Activated naive CD8-positive, alpha-beta T cell treated with anti-CD3 and anti-CD28 coated beads, Interleukin-2, amount 50 U/mL, for 24 hours (primary cell): ENCODE measurements around the gene SUMF1.

Experiments used
- ATAC-seq: fragments of 150-1000 bp; cut with Tn5 transposase; one replicate; pipeline ENCODE4 v1.10.0; 2021
- DNase-seq: peaks from one replicate; pipeline ENCODE4 v3.0.0; 2021
- H3K27ac Mint-ChIP-seq: one replicate; pipeline ENCODE4 v1.8.0; 2021; ENCODE audit warnings: mild to moderate bottlenecking, mixed read lengths
- H3K27me3 Mint-ChIP-seq: one replicate; pipeline ENCODE4 v1.8.0; 2021; ENCODE audit warnings: mixed read lengths
- H3K36me3 Mint-ChIP-seq: one replicate; pipeline ENCODE4 v1.8.0; 2021; ENCODE audit warnings: low read depth, mixed read lengths
- H3K4me1 Mint-ChIP-seq: one replicate; pipeline ENCODE4 v1.8.0; 2021; ENCODE audit warnings: mixed read lengths
- H3K4me3 Mint-ChIP-seq: one replicate; pipeline ENCODE4 v1.8.0; 2021; ENCODE audit warnings: mild to moderate bottlenecking, moderate library complexity, mixed read lengths
- H3K9me3 Mint-ChIP-seq: one replicate; pipeline ENCODE4 v1.8.0; 2021; ENCODE audit warnings: mixed read lengths

Gene SUMF1

DNA sequence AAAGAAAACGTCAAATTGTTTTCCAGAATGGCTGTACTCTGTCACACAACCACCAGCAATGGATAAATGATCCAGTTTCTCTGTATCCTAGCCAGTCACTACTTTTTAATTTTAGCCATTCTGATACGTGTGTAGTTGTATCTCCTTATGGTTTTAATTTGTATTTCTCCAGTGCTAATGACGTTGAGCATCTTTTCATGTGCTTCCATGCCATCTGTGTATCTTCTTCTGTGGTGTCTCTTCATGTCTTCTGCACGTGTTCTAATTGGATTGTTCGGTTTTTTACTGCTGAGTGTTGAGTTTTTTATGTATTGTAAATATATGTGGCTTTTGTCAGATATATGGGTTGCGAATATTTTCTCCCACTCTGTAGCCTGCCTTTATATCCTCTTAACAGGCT lies 81.9 kb downstream of the SUMF1 start:
- H3K27ac Mint-ChIP-seq: no peak overlapping the region
- H3K36me3 Mint-ChIP-seq: peaks cover 22% of the 10 kb centered on the region

DNA sequence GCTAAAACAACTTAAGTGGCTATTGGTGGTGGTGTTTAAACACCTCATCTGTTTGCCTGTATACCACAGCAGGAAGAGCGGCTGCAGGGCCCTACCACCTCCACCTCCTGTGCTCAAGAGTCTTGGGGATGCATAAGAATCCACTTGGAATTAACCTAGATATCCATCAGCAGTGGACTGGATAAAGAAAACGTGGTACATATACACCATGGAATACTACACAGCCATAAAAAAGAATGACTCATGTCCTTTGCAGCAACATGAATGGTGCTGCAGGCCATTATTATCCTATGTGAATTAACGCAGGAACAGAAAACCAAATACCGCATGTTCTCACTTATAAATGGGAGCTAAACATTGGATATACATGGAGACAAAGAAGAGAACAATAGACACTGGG lies 87.1 kb downstream of the SUMF1 start:
- Mint-ChIP-seq H3K4me3 (no peak overlapping the region), H3K36me3 (peaks cover 40% of the 10 kb centered on the region), H3K4me1 (peaks cover 3% of the 10 kb centered on the region), H3K9me3 (peaks cover 9% of the 10 kb centered on the region), H3K27ac (no peak overlapping the region), H3K27me3 (no peaks in the 10 kb centered on the region)
- DNase-seq: no peak
- ATAC-seq: no peak

More for the DNA sequence above, 81.9 kb downstream of the SUMF1 start:
- Mint-ChIP-seq H3K4me1 (peaks cover 47% of the 10 kb centered on the region), H3K4me3 (no peak overlapping the region), H3K9me3 (peaks cover 7% of the 10 kb centered on the region), H3K27me3 (no peaks in the 10 kb centered on the region)
- ATAC-seq: no peak
- no peak for DNase-seq

DNA sequence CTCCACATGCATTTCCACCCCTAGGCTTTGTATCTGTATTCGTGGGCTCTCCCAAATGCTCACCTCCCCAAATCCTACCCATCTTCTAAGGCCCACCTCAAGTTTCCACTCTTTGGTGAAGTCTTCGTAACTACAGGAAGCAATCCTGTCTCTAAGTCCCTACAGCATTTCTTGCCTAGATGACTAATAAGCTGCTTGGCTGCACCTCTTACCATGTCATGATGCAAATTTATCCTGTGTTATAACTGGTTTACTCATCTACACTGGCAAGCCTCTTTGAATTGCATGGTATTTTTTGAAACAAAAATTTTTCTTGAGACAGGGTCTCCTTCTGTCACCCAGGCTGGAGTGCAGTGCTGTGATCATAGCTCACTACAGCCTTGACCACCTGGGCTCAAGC lies 90.6 kb downstream of the SUMF1 start:
- Mint-ChIP-seq H3K27ac (no peak overlapping the region), H3K4me1 (no peaks in the 10 kb centered on the region), H3K27me3 (no peaks in the 10 kb centered on the region), H3K4me3 (no peak overlapping the region), H3K9me3 (peaks cover 20% of the 10 kb centered on the region), H3K36me3 (peaks cover 58% of the 10 kb centered on the region)
- ATAC-seq (peak; percentile 36), DNase-seq (no peak)

DNA sequence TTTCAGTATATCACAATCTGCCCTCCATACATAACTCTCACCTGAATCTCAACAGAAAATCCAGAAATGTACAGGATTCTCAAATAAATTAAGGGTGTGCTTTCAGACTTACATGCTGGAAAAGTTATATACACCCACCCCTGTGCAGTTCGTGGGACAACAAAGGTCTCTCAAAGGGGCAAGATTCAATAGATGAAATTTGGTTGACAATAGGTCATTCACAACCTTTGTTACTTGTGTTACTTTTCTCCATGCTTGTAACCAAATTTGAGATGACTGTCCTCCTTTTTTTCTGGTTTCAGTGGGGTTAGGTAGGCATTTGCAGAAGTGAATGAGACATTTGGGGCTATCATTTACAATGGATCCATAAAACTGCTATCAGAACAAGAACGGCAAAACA lies 91.2 kb downstream of the SUMF1 start:
- ATAC-seq (no peak), DNase-seq (no peak)
- Mint-ChIP-seq H3K36me3 (peaks cover 56% of the 10 kb centered on the region), H3K27ac (no peak overlapping the region), H3K27me3 (no peaks in the 10 kb centered on the region), H3K4me1 (no peaks in the 10 kb centered on the region), H3K4me3 (no peak overlapping the region), H3K9me3 (peaks cover 20% of the 10 kb centered on the region)

DNA sequence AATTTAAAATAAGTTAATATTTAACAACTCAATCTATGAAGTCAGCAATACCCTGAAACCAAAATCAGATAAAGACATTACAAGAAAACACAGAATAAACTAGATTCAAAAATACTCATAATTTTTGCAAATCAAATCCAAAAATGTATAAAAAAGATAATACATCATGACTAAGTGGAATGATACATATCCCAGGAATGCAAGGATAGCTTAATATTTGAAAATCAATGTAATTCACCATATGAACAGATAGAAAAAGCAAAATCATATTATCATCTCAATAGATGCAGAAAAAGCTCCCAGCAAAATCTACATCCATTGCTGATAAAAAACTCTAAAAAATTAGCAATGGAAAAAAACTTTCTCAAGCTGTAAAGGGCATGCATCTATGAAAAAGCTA lies 93.4 kb downstream of the SUMF1 start:
- no peak overlapping the region for H3K4me3 Mint-ChIP-seq
- peaks cover 41% of the 10 kb centered on the region for H3K36me3 Mint-ChIP-seq
- DNase-seq (no peak), ATAC-seq (no peak)
- H3K27ac Mint-ChIP-seq: no peak overlapping the region
- peaks cover 11% of the 10 kb centered on the region for H3K9me3 Mint-ChIP-seq
- no peaks in the 10 kb centered on the region for H3K27me3 Mint-ChIP-seq
- H3K4me1 Mint-ChIP-seq: no peaks in the 10 kb centered on the region

DNA sequence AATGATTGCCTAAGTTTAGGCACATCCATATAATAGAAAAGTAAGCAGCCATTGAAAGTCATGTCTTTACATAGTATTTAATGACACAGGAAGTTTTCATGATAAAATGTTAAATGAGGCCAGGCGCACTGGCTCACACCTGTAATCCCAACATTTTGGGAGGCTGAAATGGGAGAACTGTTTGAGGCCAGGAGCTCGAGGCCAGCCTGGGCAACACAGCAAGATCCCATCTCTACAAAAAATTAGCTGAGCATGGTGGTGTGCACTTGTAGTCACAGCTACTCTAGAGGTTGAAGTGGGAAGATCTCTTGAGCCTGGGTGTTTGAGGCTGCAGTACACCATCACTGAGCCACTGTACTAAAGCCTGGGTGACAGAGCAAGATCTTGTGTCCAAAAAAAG lies 104.5 kb downstream of the SUMF1 start:
- Mint-ChIP-seq H3K27me3 (no peaks in the 10 kb centered on the region), H3K36me3 (peaks cover 2% of the 10 kb centered on the region), H3K27ac (no peak overlapping the region), H3K4me3 (no peak overlapping the region), H3K9me3 (no peaks in the 10 kb centered on the region), H3K4me1 (peaks cover 5% of the 10 kb centered on the region)
- no peak for DNase-seq
- no peak for ATAC-seq

DNA sequence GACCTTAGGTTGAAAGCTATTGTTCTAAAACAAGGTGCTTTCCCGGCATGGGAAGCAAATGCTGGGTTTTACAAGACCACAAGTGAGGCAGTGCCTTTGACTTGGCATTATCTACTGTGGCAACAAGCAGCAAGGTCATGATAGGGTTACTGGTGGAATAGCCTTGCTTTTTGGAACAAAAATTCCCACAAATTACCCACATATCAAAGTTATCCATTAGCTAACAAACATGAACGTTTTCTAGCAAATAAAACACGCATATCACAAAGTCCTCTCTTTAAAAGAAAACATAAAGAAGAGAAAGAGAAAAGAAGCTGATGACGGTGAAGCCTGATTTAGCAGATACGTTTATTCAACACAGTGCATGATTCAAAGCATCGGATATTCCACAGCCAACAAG lies 106.3 kb downstream of the SUMF1 start:
- no peak for DNase-seq
- Mint-ChIP-seq H3K27ac (no peak overlapping the region), H3K36me3 (peaks cover 2% of the 10 kb centered on the region), H3K9me3 (no peaks in the 10 kb centered on the region), H3K27me3 (no peaks in the 10 kb centered on the region), H3K4me3 (no peak overlapping the region), H3K4me1 (peaks cover 5% of the 10 kb centered on the region)
- ATAC-seq: no peak

DNA sequence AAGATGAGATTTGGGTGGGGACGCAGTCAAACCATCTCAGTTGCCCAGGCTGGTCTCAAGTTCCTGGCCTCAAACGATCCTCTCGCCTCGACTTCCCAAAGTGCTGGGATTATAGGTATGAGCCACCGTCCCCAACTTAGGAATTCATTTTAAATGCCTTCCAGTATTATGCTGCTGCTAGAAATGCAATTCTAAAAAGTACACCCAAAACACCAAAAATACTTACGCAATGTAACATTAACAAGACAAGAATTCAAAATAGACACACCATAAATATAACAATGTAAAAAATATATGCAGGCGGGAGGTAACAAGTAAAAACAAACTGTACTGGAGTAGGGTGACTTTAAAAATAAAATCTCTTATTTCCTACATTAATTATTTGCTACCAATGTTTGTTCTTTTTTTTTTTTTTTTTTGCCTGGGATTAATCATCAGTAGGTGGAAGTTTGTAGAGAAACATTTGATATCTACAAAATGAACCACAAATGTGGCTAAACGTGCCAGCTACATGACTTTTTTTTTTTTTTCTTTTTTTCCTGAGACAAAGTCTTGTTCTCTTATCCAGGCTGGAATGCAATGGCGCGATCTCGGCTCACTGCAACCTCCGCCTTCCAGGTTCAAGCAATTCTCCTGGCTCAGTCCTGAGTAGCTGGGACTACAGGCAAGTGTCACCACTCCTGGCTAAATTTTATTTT lies 107.1 kb downstream of the SUMF1 start:
- peaks cover 6% of the 10 kb centered on the region for H3K4me1 Mint-ChIP-seq
- peaks cover 2% of the 10 kb centered on the region for H3K36me3 Mint-ChIP-seq

DNA sequence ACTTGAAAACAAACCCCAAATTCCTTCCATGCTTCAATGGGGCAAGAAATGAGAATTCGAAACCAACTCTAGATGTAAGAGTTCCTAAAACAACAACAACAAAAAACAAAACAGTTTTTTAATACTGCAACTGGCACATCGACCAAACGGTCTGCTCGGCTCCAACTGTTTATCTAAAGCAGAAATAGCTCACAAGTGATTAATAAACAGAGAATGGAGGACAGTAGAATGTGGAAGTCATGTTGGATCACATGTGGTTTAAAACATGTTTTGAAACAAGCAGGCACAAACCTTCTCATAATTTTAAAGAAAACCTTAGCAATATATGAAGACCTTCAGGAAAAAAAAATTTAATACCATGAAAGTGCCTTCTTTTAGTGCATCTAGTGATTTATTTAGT lies 108.8 kb downstream of the SUMF1 start:
- H3K4me1 Mint-ChIP-seq: peaks cover 6% of the 10 kb centered on the region
- H3K9me3 Mint-ChIP-seq: no peaks in the 10 kb centered on the region
- peaks cover 2% of the 10 kb centered on the region for H3K36me3 Mint-ChIP-seq

More for the DNA sequence above, 107.1 kb downstream of the SUMF1 start:
- Mint-ChIP-seq H3K27ac (no peak overlapping the region), H3K9me3 (no peaks in the 10 kb centered on the region), H3K4me3 (no peak overlapping the region), H3K27me3 (no peaks in the 10 kb centered on the region)
- DNase-seq (no peak), ATAC-seq (no peak)

DNA sequence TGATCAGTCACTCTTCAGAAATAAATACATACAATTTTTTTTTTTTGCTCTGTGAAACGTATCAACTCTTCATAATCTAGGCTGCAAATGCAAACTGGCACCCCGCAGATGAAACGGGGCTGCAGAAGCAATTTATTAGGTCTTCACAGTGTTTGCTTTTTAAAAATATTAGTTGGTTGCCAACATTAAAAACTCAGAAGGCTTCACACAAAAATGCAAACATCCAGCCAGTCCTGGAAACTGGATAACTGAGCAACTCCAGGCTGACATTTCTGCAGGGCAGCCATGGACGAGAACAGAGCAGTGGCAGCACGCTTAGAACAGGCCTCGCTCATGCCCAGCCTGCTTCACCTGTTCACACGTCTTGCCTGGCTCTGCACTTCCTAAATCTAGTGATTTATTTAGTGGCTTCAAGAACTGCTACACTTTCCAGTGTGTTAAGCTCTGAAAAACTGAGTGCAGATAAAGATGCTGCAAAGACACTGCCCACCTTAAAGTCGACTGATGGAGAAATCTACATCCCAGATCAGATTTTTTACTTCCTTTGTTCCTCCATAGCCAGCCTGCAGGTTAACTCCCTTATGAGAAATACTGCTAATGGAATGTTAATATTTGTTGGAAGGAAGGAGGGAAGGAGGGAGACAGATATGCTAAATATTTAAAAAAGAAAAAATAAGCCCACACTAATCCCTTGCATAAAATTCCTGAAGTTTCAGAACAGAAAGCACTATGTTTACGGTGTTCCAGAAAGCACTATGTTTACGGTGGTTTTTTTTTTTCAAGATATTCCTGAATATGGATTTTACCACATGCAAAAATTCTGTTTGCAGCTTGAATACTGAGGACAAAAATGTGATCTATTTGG lies 110.3 kb downstream of the SUMF1 start:
- no peaks in the 10 kb centered on the region for H3K27me3 Mint-ChIP-seq

More for the DNA sequence above, 108.8 kb downstream of the SUMF1 start:
- no peak overlapping the region for H3K27ac Mint-ChIP-seq
- H3K27me3 Mint-ChIP-seq: no peaks in the 10 kb centered on the region
- DNase-seq: no peak
- no peak overlapping the region for H3K4me3 Mint-ChIP-seq
- no peak for ATAC-seq

DNA sequence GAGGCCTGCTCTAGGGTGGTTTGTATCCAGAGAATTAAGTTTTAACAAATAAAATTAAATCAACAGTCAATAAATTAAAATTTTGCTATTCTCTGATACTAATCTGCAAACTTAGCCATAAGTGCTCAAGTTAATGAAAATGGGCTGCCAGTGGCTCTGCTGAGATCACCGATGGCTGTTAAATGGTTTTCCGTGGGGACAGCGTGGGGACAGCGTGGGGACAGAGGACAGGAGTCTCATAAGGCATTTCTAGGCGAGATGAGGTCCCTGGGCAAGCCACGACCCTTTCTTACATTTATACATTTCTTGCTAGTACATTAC lies 110.9 kb downstream of the SUMF1 start:
- Mint-ChIP-seq H3K27me3 (no peaks in the 10 kb centered on the region), H3K9me3 (no peaks in the 10 kb centered on the region), H3K4me1 (peaks cover 24% of the 10 kb centered on the region), H3K27ac (no peak overlapping the region), H3K4me3 (no peak overlapping the region), H3K36me3 (no peaks in the 10 kb centered on the region)
- no peak for DNase-seq
- ATAC-seq: no peak

More for the DNA sequence above, 110.3 kb downstream of the SUMF1 start:
- Mint-ChIP-seq H3K36me3 (no peaks in the 10 kb centered on the region), H3K27ac (no peak overlapping the region), H3K4me3 (no peak overlapping the region), H3K9me3 (no peaks in the 10 kb centered on the region), H3K4me1 (peaks cover 18% of the 10 kb centered on the region)
- ATAC-seq: no peak
- DNase-seq: no peak

DNA sequence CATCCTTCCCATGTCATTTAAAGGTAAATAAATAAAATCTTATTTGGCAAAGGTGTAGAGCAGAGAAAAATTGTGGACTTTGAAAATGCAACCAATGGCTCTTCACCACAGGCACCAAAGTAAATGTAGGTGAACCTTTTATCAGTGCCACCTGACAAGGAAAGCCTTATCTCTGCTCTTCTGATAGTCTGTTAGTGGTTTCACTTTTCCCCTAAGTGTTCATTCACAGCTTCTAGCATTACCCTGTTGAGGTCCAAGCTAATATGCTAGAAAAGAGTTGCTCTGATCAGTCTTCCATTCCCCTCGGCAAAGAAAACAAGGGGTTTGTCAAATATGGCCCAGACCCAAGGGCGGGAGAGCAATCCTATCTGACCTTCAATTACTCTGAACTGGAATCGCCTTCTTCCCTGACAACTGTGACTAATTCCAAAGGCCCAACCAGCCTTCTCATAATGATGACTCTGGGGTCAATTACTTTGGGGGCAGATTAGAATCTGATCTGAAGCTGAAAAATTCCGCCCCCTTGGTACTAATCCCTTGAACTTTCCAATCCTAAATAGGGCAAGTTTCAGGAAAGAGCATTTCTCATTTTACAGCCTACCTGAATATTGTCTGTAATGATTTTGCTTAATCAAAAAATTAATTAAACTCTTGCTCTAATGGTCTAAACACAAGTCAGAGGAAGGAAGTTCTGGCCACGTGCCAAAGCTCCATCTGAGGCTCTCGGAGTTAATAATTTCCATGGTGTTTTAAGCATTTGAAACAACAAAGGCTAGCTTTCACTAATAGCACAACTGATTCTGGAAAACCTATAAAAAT lies 111.5 kb downstream of the SUMF1 start:
- H3K4me1 Mint-ChIP-seq: peaks cover 29% of the 10 kb centered on the region
- H3K27me3 Mint-ChIP-seq: no peaks in the 10 kb centered on the region
- H3K27ac Mint-ChIP-seq: peak overlapping the region; percentile 3
- no peak for ATAC-seq
- H3K9me3 Mint-ChIP-seq: no peaks in the 10 kb centered on the region
- H3K36me3 Mint-ChIP-seq: no peaks in the 10 kb centered on the region
- DNase-seq: no peak
- no peak overlapping the region for H3K4me3 Mint-ChIP-seq

DNA sequence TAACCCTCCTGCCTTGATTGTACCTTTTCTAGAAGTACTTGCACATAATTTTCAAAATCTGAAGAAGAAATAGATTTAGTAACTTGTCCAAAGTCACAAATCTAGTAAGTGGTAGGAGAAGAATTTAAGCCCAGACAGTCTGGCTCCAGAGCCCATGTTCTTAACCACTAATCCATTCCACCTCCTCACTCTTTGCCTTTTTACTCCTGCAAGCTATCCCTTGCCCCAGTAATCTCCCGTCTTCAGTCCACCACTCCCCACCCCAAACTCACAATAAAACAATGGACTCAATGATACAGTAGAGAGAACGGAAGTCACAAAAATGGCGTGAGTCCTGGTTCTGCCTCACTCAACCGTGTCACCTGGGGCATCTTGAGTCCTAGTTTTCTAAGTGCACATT lies 115.2 kb downstream of the SUMF1 start:
- H3K27ac Mint-ChIP-seq: peak overlapping the region; percentile 98

DNA sequence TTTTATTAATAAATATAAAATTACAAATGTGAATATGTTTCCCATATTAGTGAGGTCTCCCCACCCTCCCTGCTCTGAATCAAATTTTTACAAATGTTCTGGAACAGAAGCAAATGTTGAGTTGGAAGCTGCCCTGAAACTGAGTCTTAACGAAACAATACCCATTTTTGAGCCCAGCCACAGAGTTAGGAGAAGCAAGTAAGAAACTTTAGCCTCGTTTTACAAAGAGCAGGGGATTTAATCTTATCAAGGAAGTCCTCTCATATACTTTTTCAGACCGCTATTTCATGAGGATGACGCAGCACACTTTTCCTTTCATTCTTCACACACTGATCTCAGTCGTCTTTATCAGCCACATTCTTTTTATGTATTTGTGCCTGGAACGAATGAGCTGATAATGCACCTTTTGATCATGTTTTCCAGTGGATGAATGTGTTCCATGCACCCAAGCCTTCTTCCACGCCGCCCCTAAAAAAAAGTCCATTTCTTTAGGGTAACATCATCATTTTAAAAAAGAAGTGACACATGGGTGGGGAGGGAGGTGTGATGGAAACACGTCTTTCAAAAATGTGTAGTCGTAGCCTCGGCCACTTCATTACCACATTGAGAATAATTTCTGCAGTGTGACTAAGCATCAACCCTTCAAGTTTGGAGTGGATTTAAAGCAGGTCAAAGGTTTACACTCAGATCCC lies 115.8 kb downstream of the SUMF1 start:
- ATAC-seq (peak; percentile 93), DNase-seq (peak; percentile 32)
- H3K27me3 Mint-ChIP-seq: no peaks in the 10 kb centered on the region
- no peaks in the 10 kb centered on the region for H3K36me3 Mint-ChIP-seq
- H3K4me1 Mint-ChIP-seq: peaks cover 24% of the 10 kb centered on the region
- H3K27ac Mint-ChIP-seq: peak overlapping the region; percentile 98
- peak overlapping the region; percentile 83 for H3K4me3 Mint-ChIP-seq
- H3K9me3 Mint-ChIP-seq: no peaks in the 10 kb centered on the region

More for the DNA sequence above, 115.2 kb downstream of the SUMF1 start:
- Mint-ChIP-seq H3K9me3 (no peaks in the 10 kb centered on the region), H3K4me1 (peaks cover 24% of the 10 kb centered on the region), H3K27me3 (no peaks in the 10 kb centered on the region), H3K36me3 (no peaks in the 10 kb centered on the region), H3K4me3 (peak overlapping the region; percentile 83)
- ATAC-seq (no peak), DNase-seq (no peak)
